Activated CD4-positive, alpha-beta T cell treated with anti-CD3 and anti-CD28 coated beads, Interleukin-2, amount 50 U/mL, for 1 hour (primary cell): ENCODE measurements around the gene RAB8A.
A peak's percentile ranks its signal among the peaks of the same experiment; 100 is the strongest.

Experiments used
- DNase-seq: peaks from one replicate; pipeline ENCODE4 v3.0.0-alpha.2; 2020

The RAB8A gene

DNA sequence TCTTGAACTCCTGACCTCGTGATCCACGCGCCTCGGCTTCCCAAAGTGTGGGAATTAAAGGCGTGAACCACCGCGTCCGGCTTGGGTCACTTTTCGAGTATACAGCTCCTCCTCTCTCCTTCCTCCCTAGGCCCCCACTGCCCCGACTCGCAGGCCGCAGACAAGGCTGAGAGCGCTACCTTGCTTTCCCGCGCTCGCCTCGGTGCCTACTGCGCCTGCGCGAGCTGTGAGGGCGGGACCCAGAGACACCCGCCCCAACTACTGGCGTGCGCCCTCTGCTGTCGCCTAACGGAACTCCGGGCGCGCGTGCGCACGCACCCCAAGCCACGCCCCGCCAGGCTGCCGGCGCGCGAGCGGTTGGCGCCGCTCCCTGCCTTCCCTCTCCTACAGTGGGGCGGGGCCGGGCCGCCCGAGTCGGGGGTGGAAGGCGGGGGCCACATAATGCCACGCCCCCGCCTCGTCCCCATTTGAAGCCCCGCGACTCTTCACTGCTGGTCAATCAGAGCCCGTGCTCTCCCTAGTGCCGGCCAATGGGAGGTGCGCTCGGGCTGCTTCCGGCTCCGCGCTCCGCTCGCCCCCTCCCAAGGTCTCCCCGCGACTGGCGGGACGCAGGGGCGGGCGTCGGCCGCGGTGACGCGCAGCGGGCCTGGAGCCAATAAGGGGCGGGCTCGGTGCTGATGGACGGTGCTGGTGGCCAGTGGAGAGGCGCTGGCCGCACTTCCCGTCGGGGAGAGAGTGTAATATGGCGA lies at the start of gene RAB8A:
Gene RAB8A (plus strand): TSS at position 730 of the 749 bp plus-strand sequence. CDS start 13 bp downstream, at position 743.
- peak; percentile 98 for DNase-seq

GRCh38 chr19:16061943-16062342 lies 49.7 kb upstream of the RAB8A start:
- DNase-seq: no peak

DNA sequence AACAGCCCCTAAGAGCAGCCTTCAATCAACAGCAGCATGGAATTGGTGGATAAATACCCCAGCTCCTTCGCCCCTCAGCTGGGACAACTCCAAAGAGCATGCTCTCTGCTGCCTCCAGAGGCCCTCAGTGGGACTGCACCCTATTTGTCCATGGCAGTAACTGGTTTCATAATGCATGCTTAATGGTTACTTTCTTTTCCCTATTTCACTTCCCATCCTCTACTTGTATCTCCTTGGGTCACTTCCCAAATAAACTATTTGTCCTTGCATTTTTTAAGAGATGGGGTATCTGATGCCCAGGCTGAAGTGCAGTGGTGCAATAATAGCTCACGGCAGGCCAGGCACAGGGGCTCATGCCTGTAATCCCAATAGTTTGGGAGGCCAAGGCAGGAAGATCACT lies 48.9 kb upstream of the RAB8A start:
- peak; percentile 72 for DNase-seq

DNA sequence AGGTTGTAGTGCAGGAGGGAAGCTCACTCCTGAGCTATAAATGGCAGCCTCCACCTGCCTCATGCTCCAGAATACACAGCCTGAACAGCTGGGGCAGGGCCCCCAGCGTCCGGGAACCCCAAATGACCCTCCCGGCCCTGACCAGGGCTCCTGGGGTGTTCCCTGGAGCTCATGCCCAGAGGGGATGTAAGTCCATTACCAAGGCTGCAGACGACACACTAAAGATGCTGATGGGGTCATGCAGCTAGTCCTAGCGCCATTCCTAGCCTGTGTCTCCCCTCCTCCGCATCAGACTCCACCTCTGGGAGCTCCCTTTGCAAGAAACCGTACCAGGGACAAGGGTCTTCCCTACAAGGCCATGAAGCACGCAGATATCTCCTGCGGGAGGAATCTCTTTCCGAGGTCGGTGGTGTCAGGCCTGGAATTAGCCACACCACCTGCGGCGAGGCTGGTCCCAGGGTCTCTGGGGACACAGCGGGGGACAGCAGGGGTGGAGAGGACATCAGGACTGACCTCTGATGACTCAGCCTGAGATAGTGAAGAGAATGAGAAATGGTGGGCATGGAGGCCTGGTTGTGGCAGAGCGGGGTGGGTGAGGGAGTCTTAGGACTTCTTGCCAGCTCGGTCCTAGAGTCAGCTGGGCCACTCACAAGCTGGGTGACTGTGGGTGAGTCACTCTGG lies 47.3 kb upstream of the RAB8A start:
- DNase-seq: no peak

DNA sequence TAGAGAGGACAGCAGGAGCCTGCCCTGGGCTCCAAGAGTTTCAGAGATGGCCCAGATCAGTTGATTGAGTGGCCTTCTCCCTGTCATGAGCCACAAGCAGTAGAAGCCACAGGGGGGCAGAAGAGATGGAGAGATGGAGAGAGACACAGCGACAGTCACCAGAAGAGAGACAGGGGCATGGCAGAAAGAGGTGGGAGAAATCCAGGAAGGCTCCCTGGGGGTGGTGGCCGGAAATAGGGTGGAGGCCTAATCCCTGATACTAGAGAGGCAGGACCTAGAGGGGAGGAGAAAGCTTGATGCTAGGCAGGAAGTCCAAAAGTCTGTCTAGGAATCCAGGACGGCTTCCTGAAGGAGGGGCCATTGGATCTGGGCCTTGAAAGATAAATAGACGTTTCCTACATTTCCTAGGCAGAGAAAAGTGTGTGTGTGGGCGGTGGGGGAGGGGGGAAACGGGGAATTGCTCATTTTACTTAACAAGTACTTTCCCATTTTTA lies 45.0 kb upstream of the RAB8A start:
- peak; percentile 43 for DNase-seq

GRCh38 chr19:16067205-16067938 lies 44.3 kb upstream of the RAB8A start:
- no peak for DNase-seq

DNA sequence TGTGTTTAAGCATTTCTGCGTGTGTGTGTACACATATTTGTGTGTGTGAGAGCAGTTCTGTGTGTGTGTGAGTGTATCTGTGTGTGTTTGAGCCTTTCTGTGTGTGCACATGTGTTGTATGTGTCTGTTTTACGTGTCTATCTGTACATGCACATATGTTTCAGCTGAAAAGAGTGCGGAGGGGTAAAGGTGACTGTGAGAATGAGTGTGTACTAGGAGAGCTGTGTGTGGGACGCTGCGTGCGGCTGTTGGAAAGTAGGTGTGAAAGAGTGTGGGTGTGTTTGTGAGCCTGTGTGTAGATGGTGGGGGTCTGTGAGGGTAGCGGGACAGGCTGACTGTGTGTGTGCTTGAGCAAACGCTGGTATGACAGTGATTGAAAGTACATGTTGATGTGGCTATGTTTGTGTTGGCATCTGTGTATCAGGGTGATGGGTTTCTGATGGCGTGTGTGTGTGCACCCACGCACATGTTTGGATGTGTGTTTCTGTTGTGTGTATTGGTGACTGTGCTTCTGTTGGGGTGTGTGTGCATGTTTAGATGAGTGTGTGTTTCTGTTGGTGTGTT lies 42.9 kb upstream of the RAB8A start:
- no peak for DNase-seq

- no peak for DNase-seq
Observed at GRCh38 chr19:16069813-16070365, 41.8 kb upstream of the RAB8A start.

DNA sequence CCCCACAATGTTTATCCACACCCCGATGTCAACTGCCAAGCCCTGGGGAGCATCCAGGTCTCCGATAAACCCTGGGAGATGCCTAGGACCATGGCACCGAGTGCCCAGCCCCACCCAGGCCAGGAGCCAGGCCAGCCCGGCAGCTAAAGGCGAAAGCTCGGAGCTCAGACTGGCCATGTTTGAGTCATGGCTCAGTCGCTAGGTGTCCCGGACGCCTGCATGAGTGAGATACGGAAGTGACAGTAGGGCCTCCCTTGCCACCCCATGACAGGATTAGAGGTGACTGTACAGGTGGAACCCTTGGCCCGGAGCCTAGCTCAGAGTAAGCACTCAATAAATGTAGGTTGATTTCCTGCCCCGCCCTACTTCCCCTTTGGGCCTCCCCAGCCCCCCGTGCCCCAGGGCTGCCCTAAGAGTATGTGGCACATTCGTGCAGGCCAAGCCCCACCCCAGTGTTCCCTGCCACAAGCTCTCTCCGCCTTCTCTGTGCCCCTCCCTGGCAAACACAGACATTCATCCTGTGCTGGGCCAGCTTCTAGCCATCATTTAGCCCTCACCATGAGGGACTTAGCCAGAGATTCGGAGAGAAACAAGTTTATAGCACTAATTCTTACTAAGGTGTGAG lies 41.2 kb upstream of the RAB8A start:
- peak; percentile 83 for DNase-seq

DNA sequence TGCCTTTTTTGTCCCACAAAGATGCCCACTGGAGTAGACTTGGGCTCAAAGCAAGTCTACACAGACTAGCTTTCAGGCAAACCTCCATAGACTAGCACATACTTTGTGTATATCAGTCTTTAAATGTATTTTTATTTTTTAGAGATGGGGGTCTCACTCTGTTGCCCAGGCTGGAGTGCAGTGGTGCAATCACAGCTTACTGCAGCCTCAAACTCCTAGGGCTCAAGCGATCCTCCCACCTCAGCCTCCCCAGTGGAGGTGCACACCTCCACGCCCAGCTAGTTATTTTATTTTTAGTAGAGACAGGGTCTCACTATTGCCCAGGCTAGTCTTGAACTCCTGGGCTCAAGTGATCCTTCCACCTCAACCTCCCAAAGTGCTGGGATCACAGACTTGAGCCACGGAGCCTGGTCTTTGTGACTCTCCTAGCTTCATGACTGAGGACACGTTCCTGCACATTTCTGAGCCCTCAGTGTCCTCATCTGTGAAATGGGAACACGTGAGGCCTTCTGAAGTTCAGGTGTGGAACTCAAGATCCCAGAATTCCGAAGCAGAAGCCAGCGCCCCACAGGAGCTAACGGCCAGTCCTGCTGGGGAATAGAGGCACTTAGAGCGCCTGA lies 40.5 kb upstream of the RAB8A start:
- DNase-seq: no peak

DNA sequence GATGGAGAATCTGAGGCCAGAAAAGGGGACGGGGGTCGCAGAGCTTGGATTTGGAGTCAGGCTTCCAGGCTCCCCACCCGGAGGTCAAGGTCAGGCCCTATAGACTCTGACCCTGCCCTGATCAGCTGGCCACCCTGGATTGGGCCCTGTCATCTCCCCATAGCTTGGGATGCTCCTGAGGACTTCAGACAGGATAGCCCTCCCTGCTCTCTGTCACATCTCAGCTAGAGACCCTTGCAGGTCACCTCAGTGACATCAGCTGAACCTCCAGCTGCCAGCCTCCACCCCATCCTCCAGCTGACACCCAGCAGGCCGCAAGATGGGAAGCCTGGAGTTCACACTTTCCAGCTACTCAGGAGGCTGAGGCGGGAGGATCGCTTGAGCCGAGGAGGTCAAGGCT lies 38.2 kb upstream of the RAB8A start:
- no peak for DNase-seq

- DNase-seq: no peak
Observed at GRCh38 chr19:16073988-16074387, 37.7 kb upstream of the RAB8A start.

DNA sequence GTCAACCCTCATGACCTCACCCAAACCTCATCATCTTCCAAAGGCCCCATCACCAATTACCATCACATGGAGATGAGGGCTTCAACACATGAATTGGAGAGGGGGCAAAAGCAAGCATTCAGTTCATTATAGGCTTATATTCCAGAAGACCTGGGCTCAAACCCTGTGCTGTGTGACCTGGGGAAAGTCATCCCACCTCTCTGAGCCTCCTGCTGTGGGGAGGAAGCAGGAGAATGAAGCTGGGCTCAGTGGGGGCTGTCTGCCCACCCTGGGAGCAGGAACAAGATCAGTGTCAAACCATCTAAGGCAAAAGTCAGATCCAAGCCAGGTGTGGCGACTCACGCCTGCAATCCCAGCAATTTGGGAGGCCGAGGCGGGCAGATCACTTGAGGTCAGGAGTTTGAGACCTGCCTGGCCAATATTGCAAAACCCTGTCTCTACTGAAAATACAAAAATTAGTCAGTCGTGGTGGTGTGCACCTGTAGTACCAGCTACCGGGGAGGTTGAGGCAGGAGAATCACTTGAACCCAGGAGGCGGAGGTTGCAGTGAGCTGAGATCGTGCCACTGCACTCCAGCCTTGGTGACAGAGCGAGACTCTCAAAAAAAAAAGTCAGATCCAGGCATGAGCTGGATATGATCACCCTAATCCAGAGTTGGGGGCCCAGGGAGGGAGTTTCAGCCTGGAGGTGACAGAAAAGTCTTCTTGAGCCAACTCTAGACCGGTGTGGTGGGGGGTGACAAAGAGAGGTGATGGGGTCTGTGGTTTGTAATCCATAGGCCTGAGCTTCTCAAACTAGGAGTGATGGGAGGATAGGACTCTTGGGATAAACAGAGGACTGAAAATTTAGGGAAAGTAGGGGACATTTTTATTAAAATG lies 37.0 kb upstream of the RAB8A start:
- no peak for DNase-seq

- DNase-seq: no peak
Observed at GRCh38 chr19:16075430-16076153, 36.1 kb upstream of the RAB8A start.

DNA sequence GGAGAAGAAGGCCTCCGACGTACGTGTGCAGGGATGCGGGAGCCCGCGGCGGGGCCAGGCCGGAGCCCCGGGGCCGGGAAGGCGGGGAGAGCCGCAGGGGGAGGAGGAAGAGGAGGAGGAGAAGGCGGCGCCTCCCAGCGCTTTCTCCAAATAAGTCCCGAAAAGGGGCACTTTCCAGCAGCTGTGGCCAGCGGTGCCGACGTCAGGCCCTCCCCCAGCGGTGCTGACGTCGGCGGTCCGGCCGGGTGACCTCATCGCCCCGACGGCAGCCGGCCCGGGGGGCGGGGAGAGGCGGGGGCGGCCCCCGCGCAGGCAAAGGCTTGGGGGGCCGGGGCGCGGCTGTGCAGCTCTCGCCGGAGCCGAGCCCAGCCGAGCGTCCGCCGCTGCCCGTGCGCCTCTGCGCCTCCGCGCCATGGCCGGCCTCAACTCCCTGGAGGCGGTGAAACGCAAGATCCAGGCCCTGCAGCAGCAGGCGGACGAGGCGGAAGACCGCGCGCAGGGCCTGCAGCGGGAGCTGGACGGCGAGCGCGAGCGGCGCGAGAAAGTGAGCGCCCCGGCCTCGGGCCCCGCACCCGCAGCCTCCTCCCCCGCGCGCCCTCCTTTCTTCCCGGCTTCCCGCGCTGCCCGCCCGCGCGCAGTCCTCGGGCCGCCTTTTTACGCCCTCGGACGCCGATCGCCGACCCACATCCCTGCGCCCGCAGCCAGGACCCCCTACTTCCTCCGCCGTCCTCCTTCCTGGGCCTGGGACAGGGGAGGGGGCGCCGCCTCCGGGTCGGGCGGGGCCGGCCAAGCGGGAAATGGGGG lies 35.3 kb upstream of the RAB8A start, which contains the start of gene TPM4:
Gene TPM4 (plus strand): TSS at position 342 of the 804 bp plus-strand sequence. CDS start 71 bp downstream, at position 413.
- peak; percentile 78 for DNase-seq

DNA sequence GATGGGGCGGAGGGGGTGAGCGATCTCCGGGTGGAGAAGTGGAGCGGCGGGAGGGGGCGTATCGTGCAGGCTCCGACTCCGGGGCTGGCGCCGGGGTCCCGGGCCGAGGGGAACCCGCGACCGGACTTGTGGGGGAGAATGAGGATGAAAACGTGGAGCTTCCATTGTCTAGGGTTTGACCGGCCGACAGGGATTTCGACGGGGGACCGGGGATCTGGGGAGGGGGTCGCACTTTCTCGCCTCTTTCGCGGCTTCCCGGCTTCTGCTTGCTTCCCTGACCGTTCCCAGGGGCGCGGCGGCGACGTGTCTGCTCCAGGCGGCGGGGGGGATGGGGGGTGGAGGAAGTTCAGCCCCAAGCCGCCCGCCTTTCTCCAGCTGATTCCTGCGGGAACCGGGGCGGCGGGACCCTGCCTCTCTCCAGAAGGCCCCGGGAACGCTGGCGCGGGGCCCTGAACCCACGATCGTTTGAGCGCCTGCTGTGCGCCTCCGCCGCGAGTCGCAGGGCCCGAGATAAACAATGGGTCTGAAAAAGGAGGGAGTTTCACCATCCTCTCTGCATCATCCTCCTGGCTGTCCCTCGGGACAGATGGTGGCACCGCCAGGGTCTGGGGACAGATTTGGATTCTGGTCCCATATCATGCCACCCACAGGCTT lies 34.6 kb upstream of the RAB8A start:
- no peak for DNase-seq

- DNase-seq: no peak
Observed at GRCh38 chr19:16077984-16078758, 33.5 kb upstream of the RAB8A start.
